ENCODE measurements around the gene MAPK10.

DNA sequence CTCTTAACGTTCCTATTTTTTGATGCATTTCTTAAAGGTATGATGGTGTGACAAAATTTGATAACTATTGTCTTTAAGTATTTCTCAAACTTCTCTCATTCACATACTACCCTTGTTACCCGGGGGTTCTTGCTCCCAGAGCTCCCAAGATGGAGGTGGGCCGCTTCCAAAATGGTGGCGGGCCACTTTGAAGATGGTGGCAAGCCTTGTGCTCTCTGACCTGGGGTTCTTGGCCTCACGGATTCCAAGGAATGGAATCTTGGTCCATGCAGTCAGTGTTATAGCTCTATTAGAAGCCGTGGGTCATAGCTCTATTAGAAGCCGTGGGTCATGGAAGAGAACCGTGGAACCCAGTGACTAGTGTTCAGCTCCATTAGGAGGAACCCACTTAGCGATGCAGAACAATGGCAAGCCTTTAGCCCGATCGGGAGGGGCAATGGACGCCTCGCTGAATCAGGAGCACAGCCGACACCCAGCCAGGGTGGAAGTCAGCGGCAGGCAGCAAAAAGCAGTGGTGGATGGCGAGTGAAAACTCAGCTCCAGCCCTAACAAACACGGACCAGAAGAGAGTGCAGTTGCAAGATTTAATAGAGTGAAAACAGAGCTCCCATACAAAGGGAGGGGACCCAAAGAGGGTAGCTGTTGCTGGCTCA, 403.4 kb downstream of the MAPK10 start:
- no peak for TF ChIP-seq KDM1A (IDR thresholded peaks at IDR 0.05; ENCODE audit: borderline replicate concordance, low read length)
- no peak for TF ChIP-seq JUND (IDR thresholded peaks at IDR 0.05; ENCODE audit: low read length)
- TF ChIP-seq CREB1 (IDR thresholded peaks at IDR 0.05), result no peak
- TF ChIP-seq, protein P1, sequence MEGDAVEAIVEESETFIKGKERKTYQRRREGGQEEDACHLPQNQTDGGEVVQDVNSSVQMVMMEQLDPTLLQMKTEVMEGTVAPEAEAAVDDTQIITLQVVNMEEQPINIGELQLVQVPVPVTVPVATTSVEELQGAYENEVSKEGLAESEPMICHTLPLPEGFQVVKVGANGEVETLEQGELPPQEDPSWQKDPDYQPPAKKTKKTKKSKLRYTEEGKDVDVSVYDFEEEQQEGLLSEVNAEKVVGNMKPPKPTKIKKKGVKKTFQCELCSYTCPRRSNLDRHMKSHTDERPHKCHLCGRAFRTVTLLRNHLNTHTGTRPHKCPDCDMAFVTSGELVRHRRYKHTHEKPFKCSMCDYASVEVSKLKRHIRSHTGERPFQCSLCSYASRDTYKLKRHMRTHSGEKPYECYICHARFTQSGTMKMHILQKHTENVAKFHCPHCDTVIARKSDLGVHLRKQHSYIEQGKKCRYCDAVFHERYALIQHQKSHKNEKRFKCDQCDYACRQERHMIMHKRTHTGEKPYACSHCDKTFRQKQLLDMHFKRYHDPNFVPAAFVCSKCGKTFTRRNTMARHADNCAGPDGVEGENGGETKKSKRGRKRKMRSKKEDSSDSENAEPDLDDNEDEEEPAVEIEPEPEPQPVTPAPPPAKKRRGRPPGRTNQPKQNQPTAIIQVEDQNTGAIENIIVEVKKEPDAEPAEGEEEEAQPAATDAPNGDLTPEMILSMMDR (IDR thresholded peaks at IDR 0.05; ENCODE audit: control extremely low read depth in 1 of 3, insufficient read depth in 1 of 3, low read depth in 1 of 3, low read length in 3 of 3), result no peak
- no peak for TF ChIP-seq SRF (IDR thresholded peaks at IDR 0.05; ENCODE audit: low read depth, low read length)
- TF ChIP-seq, protein P2, sequence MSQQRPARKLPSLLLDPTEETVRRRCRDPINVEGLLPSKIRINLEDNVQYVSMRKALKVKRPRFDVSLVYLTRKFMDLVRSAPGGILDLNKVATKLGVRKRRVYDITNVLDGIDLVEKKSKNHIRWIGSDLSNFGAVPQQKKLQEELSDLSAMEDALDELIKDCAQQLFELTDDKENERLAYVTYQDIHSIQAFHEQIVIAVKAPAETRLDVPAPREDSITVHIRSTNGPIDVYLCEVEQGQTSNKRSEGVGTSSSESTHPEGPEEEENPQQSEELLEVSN (IDR thresholded peaks at IDR 0.05), result no peak
- TF ChIP-seq POLR2A (IDR thresholded peaks at IDR 0.05; ENCODE audit: control extremely low read depth in 1 of 2, low read depth in 2 of 2, low read length in 2 of 2), result no peak
